Activated naive CD4-positive, alpha-beta T cell treated with anti-CD3 and anti-CD28 coated beads for 36 hours (primary cell): ENCODE measurements around the gene PSORS1C1. TPM values are rescaled to one million over a fixed set of nuclear protein-coding genes. Genes with fewer than 3 reads are reported as not detected.

Source experiments
- CTCF ChIA-PET: fragments of 350-600 bp; sonication (Branson Sonifier 250); formaldehyde crosslinking; loops from one replicate; lab custom pipeline; 2021; ENCODE audit warnings: antibody characterized with exemption; lab: Charles Lee
- DNase-seq: peaks from one replicate; pipeline ENCODE4 v3.0.0-alpha.2; 2020
- H3K27ac Mint-ChIP-seq: one replicate; pipeline ENCODE4 v1.8.0; 2021; ENCODE audit warnings: mild to moderate bottlenecking, mixed read lengths
- H3K27me3 Mint-ChIP-seq: one replicate; pipeline ENCODE4 v1.8.0; 2021; ENCODE audit warnings: low read depth, mixed read lengths
- H3K36me3 Mint-ChIP-seq: one replicate; pipeline ENCODE4 v1.8.0; 2021; ENCODE audit warnings: low read depth, mixed read lengths
- H3K4me1 Mint-ChIP-seq: one replicate; pipeline ENCODE4 v1.8.0; 2021; ENCODE audit warnings: low read depth, mixed read lengths
- H3K4me3 Mint-ChIP-seq: one replicate; pipeline ENCODE4 v1.8.0; 2021; ENCODE audit warnings: mild to moderate bottlenecking, moderate library complexity, mixed read lengths
- H3K9me3 Mint-ChIP-seq: one replicate; pipeline ENCODE4 v1.8.0; 2021; ENCODE audit warnings: mixed read lengths
- intact Hi-C: fragments of 100-400 bp; cut with micrococcal nuclease; formaldehyde crosslinking; loops from one replicate; pipeline ENCODE4 v1.15.1; 2023
- total RNA-seq, 2 experiments: library from RNA; stranded (reverse); gene quantifications; one replicate each; pipeline ENCODE4 v1.2.3, GENCODE V29; 2021

Gene PSORS1C1
- total RNA-seq, 2 experiments from 2014 or later, result 0.29 to 0.40 TPM

DNA sequence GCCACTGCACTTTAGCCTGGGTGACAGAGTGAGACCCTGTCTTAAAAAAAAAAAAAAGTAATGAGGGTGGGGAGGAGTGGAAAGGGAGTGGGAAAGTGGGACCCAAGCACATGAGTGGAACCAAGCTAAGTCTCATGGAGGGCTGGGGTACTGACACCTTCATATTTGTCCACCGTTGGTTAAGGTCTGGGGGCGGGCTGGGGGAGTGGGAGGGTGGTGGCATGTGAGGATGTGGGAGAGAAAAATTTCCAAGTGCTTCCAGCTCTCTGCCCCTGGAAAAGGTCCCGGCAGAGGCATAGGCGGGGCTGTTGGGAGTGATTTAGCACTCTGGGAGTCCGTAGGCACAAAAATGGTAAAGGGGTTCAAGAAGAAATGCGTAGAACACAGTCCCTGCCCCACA is 18.2 kb downstream of the PSORS1C1 start:
- no peaks in the 10 kb centered on the region for H3K27me3 Mint-ChIP-seq
- DNase-seq, result no peak
- no peak overlapping the region for H3K4me3 Mint-ChIP-seq
- H3K27ac Mint-ChIP-seq, result no peak overlapping the region
- H3K36me3 Mint-ChIP-seq, result no peaks in the 10 kb centered on the region
- H3K4me1 Mint-ChIP-seq, result peaks cover 9% of the 10 kb centered on the region
- CTCF ChIA-PET, result interaction anchor here (0.6 to 1.3 kb wide), 2 partner anchors 60 to 188 kb away, joined by 3 to 5 read pairs; no protein-coding TSS in a partner anchor
- intact Hi-C loops, result no loop called here
- no peaks in the 10 kb centered on the region for H3K9me3 Mint-ChIP-seq

DNA sequence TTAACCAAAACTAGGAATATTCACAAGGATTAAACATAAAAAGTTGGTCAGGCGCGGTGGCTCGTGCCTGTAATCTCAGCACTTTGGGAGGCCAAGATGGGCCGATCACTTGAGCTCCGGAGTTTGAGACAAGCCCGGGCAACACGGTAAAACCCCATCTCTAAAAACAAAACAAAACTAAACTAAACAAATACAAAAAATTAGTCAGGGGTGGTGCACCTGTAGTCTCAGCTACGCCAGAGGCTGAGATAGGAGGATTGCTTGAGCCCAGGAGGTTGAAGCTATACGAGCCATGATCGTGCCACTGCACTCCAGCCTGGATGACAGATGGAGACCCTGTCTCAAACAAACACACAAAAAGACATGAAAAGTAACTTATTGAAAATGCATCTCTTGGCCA is 21.1 kb downstream of the PSORS1C1 start:
- Mint-ChIP-seq H3K9me3 (no peaks in the 10 kb centered on the region), H3K27me3 (no peaks in the 10 kb centered on the region), H3K4me3 (no peak overlapping the region), H3K4me1 (peaks cover 4% of the 10 kb centered on the region), H3K36me3 (no peaks in the 10 kb centered on the region), H3K27ac (no peak overlapping the region)
- CTCF ChIA-PET, result interaction anchor here (0.9 to 1.2 kb wide), 3 partner anchors 20 to 231 kb away, joined by 3 to 9 read pairs (median 5); no protein-coding TSS in a partner anchor
- intact Hi-C loops, result loop anchor here (2.0 kb wide), 1 partner anchor 239 kb away; no protein-coding TSS in a partner anchor
- no peak for DNase-seq

DNA sequence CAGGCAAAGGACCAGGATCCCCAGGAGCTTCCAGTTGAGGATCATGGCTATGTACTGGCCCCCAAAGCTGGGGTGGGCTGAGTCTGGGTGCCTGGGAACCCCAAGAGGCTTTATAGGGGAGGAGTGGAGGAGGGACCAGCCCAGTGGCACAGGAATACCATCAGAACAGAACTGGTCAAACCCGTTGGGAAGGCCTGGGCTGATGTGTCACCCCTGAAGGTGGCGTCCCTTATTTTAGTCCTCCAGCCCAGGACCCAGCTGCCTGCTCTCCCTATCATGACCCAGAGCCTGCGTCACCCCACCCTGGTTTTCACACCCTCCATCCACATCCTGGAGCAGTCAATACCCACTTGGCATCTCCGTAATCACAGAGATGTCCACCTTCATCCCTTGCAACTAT is 24.4 kb downstream of the PSORS1C1 start, which contains the start of gene PSORS1C2:
Gene PSORS1C2 (minus strand): TSS at position 85 of the 400 bp plus-strand sequence. CDS start 40 bp downstream, at position 45.
- intact Hi-C loops, result no loop called here
- Mint-ChIP-seq H3K36me3 (peaks cover 3% of the 10 kb centered on the region), H3K4me3 (no peak within 1 kb of the TSS), H3K27me3 (no peaks in the 10 kb centered on the region), H3K9me3 (no peaks in the 10 kb centered on the region), H3K4me1 (peaks cover 4% of the 10 kb centered on the region), H3K27ac (no peak within 1 kb of the TSS)
- CTCF ChIA-PET, result interaction anchor here (0.6 to 2.2 kb wide), 9 partner anchors 13 to 753 kb away, joined by 3 to 16 read pairs (median 5); no protein-coding TSS in a partner anchor
- no peak for DNase-seq

DNA sequence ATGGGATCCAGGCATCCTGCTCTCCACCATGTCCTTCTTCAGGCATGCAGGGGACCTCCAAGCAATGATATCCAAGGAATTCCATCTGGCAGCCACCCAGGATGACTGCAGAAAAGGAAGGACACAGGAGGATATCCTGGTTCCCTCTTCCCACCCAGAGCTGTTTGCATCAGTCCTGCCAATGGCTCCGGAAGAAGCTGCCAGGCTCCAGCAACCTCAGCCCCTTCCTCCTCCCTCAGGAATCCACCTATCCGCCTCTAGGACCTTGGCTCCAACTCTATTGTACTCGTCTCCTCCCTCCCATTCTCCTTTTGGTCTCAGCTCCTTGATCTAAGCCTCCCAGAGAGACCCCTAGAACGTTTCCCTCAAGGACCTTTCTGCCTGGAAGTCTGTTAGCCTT is 25.0 kb downstream of the PSORS1C1 start:
- Mint-ChIP-seq H3K4me3 (no peak overlapping the region), H3K36me3 (peaks cover 3% of the 10 kb centered on the region), H3K4me1 (peaks cover 4% of the 10 kb centered on the region), H3K27ac (no peak overlapping the region), H3K9me3 (no peaks in the 10 kb centered on the region), H3K27me3 (no peaks in the 10 kb centered on the region)
- intact Hi-C loops, result no loop called here
- CTCF ChIA-PET, result interaction anchor here (1.0 to 1.9 kb wide), 6 partner anchors 12 to 237 kb away, joined by 4 to 16 read pairs (median 5); no protein-coding TSS in a partner anchor
- DNase-seq, result no peak

DNA sequence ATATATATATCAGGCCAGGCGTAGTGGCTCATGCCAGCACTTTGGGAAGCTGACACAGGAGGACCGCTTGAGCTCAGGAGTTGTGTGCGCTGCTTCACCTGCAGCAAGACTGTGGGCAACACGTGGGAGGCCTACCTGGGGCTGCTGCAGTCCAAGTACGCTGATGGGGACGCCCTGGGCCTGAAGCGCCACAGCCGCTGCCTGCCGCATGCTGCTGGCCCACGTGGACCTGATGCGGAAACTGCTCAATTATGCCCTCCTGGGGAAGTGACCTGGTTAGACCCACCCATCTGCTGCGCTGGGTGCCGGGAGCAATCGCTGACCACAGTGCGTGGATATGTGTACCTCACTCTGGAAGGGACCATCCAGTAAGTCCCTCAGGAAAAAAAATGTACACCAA is 26.0 kb downstream of the PSORS1C1 start:
- Mint-ChIP-seq H3K36me3 (peaks cover 5% of the 10 kb centered on the region), H3K27ac (no peak overlapping the region), H3K27me3 (no peaks in the 10 kb centered on the region), H3K9me3 (no peaks in the 10 kb centered on the region), H3K4me1 (peaks cover 4% of the 10 kb centered on the region), H3K4me3 (no peak overlapping the region)
- DNase-seq, result no peak
- intact Hi-C loops, result no loop called here
- CTCF ChIA-PET, result interaction anchor here (0.7 to 1.5 kb wide), 2 partner anchors 13 to 227 kb away, joined by 4 to 5 read pairs; no protein-coding TSS in a partner anchor

DNA sequence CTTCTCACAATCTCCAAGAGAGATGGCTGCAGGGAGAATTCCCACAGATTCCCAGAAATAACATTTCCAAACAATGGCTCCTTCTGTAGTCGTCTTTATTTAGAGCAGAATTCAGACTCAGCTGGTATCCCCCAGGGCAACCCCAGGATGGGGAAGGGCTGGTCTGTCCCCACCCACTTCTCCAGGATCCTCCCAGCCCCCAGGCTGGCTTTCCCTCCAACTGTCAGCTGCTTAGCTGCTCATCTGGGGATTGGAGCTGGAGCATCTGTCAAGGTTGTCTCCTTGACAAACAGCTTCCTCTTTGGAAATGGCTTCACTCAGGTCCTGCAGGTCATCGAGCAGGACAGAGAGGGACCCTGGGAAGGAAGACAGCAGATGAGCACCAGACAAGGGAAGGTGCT is 27.8 kb downstream of the PSORS1C1 start:
- intact Hi-C loops, result no loop called here
- no peak for DNase-seq
- CTCF ChIA-PET, result interaction anchor here (0.6 kb wide), 1 partner anchor 290 kb away, joined by 4 read pairs; no protein-coding TSS in a partner anchor
- peaks cover 4% of the 10 kb centered on the region for H3K4me1 Mint-ChIP-seq
- no peaks in the 10 kb centered on the region for H3K27me3 Mint-ChIP-seq
- H3K36me3 Mint-ChIP-seq, result peaks cover 5% of the 10 kb centered on the region
- H3K4me3 Mint-ChIP-seq, result no peak overlapping the region
- H3K27ac Mint-ChIP-seq, result no peak overlapping the region
- H3K9me3 Mint-ChIP-seq, result no peaks in the 10 kb centered on the region

DNA sequence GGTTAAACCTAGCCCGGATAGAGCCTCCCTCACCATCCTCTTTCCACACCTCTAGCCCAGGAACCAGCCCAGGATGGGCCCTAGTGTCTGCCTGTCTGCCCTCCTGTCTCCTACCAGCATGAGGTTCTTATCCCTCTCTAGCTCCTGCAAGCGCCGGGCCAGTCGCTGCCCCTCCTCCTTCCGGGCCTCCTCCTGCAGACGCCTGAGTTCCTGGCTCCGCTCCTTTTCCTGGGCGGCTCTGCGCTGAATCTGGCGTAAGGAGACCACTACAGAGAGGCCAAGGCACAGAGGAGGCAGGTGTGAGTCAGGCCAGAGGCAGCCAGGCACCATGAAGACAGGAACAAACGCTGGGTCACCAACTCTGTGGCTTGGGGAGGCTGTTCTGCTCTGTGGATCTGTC is 28.5 kb downstream of the PSORS1C1 start:
- DNase-seq, result no peak
- no peak overlapping the region for H3K27ac Mint-ChIP-seq
- H3K4me3 Mint-ChIP-seq, result no peak overlapping the region
- no peaks in the 10 kb centered on the region for H3K27me3 Mint-ChIP-seq
- intact Hi-C loops, result no loop called here
- no peaks in the 10 kb centered on the region for H3K4me1 Mint-ChIP-seq
- CTCF ChIA-PET, result no interaction called here
- no peaks in the 10 kb centered on the region for H3K9me3 Mint-ChIP-seq
- peaks cover 5% of the 10 kb centered on the region for H3K36me3 Mint-ChIP-seq

DNA sequence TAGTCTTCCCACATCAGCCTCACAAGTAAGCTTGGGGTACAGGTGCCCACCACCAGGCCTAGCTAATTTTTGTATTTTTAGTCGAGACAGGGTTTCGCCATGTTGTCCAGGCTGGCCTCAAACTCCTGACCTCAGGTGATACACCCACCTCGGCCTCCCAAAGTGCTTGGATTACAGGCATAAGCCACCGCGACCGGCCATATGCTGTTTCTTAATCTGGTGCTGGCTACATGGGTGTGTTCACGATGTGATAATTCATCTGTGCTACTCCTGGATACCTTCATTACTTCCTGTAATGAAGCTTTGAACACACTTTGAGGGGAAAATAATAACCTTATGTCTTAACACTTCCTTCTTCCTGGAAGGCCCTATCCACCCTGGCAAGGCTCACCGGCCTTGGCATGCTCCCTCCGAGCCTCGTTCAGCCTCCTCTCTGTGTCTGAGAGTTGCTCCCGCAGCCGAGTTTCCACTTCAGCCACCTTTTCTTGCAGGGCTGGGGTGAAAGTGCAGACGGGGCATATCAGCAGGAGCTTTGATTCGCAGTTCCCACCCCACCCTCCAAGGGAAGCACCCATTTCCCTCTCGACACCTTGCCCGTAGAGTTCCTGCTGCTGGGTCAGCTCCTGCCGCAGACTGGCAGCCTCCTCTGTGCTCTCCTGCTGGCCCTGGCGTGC is 29.8 kb downstream of the PSORS1C1 start:
- intact Hi-C loops, result no loop called here
- CTCF ChIA-PET, result interaction anchor here (0.7 to 1.3 kb wide), 2 partner anchors 15 to 48 kb away, joined by 3 read pairs; no protein-coding TSS in a partner anchor
- Mint-ChIP-seq H3K27me3 (no peaks in the 10 kb centered on the region), H3K4me3 (no peak overlapping the region), H3K9me3 (no peaks in the 10 kb centered on the region), H3K36me3 (peaks cover 6% of the 10 kb centered on the region), H3K4me1 (no peaks in the 10 kb centered on the region), H3K27ac (no peak overlapping the region)
- no peak for DNase-seq

DNA sequence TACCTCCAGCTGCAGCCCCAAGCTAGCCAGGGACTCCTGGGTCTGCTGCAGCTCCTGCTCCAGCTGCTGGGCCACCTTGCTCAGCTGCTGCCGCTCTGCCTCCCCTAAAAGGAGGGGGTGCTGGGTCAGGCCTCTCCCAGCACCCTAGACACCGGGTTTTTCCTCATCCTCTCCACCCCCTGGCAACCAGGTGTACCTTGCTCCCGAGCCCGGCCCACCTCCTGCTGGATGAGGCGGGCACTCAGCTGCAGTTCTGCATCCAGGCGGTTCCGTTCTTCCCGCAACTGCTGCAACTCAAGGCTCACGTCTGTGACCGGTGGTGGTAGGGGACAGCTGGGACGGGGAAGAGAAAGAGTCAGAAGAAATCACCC is 30.4 kb downstream of the PSORS1C1 start:
- Mint-ChIP-seq H3K36me3 (peaks cover 8% of the 10 kb centered on the region), H3K9me3 (no peaks in the 10 kb centered on the region), H3K27ac (no peak overlapping the region), H3K4me1 (no peaks in the 10 kb centered on the region), H3K4me3 (no peak overlapping the region), H3K27me3 (no peaks in the 10 kb centered on the region)
- intact Hi-C loops, result no loop called here
- CTCF ChIA-PET, result interaction anchor here (0.9 to 1.3 kb wide), 3 partner anchors 8 to 47 kb away, joined by 3 to 5 read pairs (median 4); no protein-coding TSS in a partner anchor
- DNase-seq, result no peak

DNA sequence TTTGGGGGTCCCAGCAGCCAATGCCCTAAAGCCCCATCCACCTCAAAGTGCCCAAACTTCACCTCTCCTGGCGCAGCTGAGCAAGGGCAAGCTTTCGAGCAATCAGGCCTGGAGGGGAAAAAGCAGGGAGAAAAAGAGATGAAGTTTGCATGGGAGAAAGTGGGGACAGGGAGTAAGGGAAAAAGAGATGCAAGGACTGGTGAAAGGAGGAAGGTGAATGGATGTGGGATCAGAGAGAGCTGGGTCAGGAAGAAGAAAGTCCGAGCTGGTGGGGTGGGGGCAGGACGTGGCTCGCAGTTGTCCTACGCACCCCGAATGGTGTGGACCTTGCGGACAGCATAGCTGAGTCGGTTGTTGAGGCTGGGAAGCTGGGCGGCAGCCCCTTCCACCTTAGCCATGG is 30.8 kb downstream of the PSORS1C1 start:
- intact Hi-C loops, result no loop called here
- no peaks in the 10 kb centered on the region for H3K4me1 Mint-ChIP-seq
- no peak for DNase-seq
- CTCF ChIA-PET, result interaction anchor here (0.9 to 1.3 kb wide), 4 partner anchors 8 to 215 kb away, joined by 3 to 5 read pairs (median 4); no protein-coding TSS in a partner anchor
- no peaks in the 10 kb centered on the region for H3K9me3 Mint-ChIP-seq
- no peak overlapping the region for H3K27ac Mint-ChIP-seq
- no peaks in the 10 kb centered on the region for H3K27me3 Mint-ChIP-seq
- no peak overlapping the region for H3K4me3 Mint-ChIP-seq
- H3K36me3 Mint-ChIP-seq, result peaks cover 9% of the 10 kb centered on the region

DNA sequence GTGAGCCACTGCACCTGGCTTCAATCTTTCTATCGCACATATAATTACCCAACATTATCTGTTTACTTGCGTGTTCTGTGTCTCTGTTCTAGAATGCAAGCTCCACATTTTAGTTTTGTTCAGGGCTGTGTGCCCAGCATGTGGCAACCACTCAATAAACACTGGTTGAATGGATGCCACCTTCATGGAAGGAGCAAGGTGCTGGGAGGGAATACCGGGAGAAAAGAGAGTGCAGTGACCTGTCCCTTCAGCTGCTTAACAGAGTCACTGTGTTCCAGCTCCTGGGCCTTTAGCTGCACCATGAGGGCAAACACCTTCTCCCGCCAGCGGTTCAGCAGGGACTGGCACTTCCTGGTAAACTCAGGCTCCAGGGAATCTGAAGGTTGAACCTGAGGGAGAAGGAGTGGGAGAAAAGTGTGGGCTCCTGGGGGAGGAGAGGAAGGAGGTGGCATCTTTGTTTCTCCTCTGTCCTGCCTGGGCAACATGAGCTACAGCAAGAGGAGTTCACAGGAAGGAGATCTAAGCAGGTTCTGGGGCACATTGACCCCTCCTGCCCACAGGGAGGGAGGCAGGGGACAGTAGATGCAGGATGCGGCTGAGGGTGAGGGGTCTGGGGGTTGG is 35.3 kb downstream of the PSORS1C1 start:
- intact Hi-C loops, result loop anchor here (10.0 kb wide), 1 partner anchor 805 kb away; the partner anchor contains the start of gene RPP21
- no peak for DNase-seq
- H3K4me3 Mint-ChIP-seq, result no peak overlapping the region
- CTCF ChIA-PET, result interaction anchor here (1.5 kb wide), 1 partner anchor 13 kb away, joined by 3 read pairs; no protein-coding TSS in a partner anchor
- H3K27ac Mint-ChIP-seq, result no peak overlapping the region
- H3K36me3 Mint-ChIP-seq, result peaks cover 18% of the 10 kb centered on the region
- no peaks in the 10 kb centered on the region for H3K27me3 Mint-ChIP-seq
- no peaks in the 10 kb centered on the region for H3K9me3 Mint-ChIP-seq
- no peaks in the 10 kb centered on the region for H3K4me1 Mint-ChIP-seq

DNA sequence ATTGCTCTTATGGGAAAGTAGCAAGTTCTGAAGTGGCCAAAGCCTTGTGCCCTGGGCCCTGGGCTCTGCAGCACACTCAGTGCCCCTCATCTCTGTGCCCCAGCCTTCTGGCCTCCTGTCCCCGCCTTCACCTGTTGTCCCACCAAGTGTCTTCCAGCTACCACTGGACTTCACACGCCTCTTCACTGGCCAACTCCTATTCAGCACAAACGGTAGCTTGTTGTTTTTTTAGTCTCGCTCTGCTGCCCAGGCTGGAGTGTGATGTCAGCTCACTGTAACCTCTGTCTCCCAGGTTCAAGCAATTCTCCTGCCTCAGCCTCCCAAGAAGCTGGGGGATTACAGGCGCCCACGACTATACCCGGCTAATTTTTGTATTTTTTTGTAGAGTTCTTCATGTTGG is 38.2 kb downstream of the PSORS1C1 start:
- Mint-ChIP-seq H3K36me3 (peaks cover 28% of the 10 kb centered on the region), H3K4me1 (peaks cover 8% of the 10 kb centered on the region), H3K27ac (no peak overlapping the region), H3K4me3 (no peak overlapping the region), H3K9me3 (no peaks in the 10 kb centered on the region), H3K27me3 (no peaks in the 10 kb centered on the region)
- intact Hi-C loops, result loop anchor here (10.0 kb wide), 1 partner anchor 808 kb away; the partner anchor contains the start of gene RPP21
- CTCF ChIA-PET, result interaction anchor here (0.7 to 1.3 kb wide), 2 partner anchors 44 to 119 kb away, joined by 3 read pairs; no protein-coding TSS in a partner anchor
- no peak for DNase-seq
